Sigmoid colon (tissue), 4 donors: ENCODE measurements around the gene COX6A1.

ENCODE experiments used
- CTCF ChIP-seq, 4 experiments: fragments of 450-650 bp in 3 of 4; fragments of 200-600 bp in 1 of 4; IDR thresholded peaks; one replicate each; pipeline ENCODE4 v1.5.1; 2016 to 2019; ENCODE audit warnings: antibody characterized with exemption in 4 of 4, mild to moderate bottlenecking in 3 of 4, moderate library complexity in 2 of 4
- POLR2A ChIP-seq, 2 donors: fragments of 450-650 bp; IDR thresholded peaks; one replicate each; pipeline ENCODE4 v1.6.1; 2016; ENCODE audit warnings: antibody characterized with exemption in 2 of 2, mild to moderate bottlenecking in 2 of 2, moderate library complexity in 2 of 2
- POLR2AphosphoS5 ChIP-seq, 4 donors: sonication (generic); formaldehyde crosslinking; IDR thresholded peaks; one replicate each; pipeline ENCODE4 v1.6.1; 2017; ENCODE audit warnings: antibody characterized with exemption in 4 of 4

- TF ChIP-seq CTCF (IDR thresholded peaks at IDR 0.05) (no peak), POLR2A (IDR thresholded peaks at IDR 0.05) (no peak), POLR2AphosphoS5 (IDR thresholded peaks at IDR 0.05) (no peak)
Observed at GRCh38 chr12:120490325-120490724, 52.4 kb downstream of the COX6A1 start.
